ENCODE data around the gene TNFRSF14.

GRCh38 chr1:2559509-2560298 is 3.5 kb downstream of the TNFRSF14 start:
- TF ChIP-seq GATA3 (IDR thresholded peaks at IDR 0.05; ENCODE audit: borderline replicate concordance), result no peak
- TF ChIP-seq EHMT2 (IDR thresholded peaks at IDR 0.05; ENCODE audit: low read depth), result no peak
- TF ChIP-seq CTCF (IDR thresholded peaks at IDR 0.05), result no peak
- no peak for TF ChIP-seq RFX5 (IDR thresholded peaks at IDR 0.05)
- no peak for TF ChIP-seq BHLHE40 (IDR thresholded peaks at IDR 0.05; ENCODE audit: low read depth, low read length)
- TF ChIP-seq ATOH8 (CRISPR knock-in tag; IDR thresholded peaks at IDR 0.05; ENCODE audit: low read depth), result no peak
- TF ChIP-seq POLR2A (IDR thresholded peaks at IDR 0.05; ENCODE audit: low read length), result no peak
- no peak for TF ChIP-seq ELK1 (IDR thresholded peaks at IDR 0.05; ENCODE audit: low read depth, low read length)
- no peak for TF ChIP-seq CHD2 (IDR thresholded peaks at IDR 0.05; ENCODE audit: low read length, partially characterized antibody)
- TF ChIP-seq JUNB (IDR thresholded peaks at IDR 0.05), result no peak
- no peak for TF ChIP-seq EP300 (IDR thresholded peaks at IDR 0.05)
- no peak for TF ChIP-seq RAD21 (conservative IDR thresholded peaks at IDR 0.05 in 1 of 2, IDR thresholded peaks at IDR 0.05 in 1 of 2)
- TF ChIP-seq MYC (IDR thresholded peaks at IDR 0.05; ENCODE audit: borderline replicate concordance, low read length), result no peak
- TF ChIP-seq SMC3 (IDR thresholded peaks at IDR 0.05), result no peak

All from A549 (cell line).